Measurements from ENCODE around the gene ITPR1.

Gene ITPR1

GRCh38 chr3:4690277-4690676, 197.1 kb downstream of the ITPR1 start:
- DNase-seq, result no peak

GRCh38 chr3:4693620-4694019, 200.5 kb downstream of the ITPR1 start:
- no peak for DNase-seq

GRCh38 chr3:4695846-4696245, 202.7 kb downstream of the ITPR1 start:
- DNase-seq, result no peak

- DNase-seq, result no peak
Measured at GRCh38 chr3:4696266-4696665, 203.1 kb downstream of the ITPR1 start.

- DNase-seq, result no peak
Measured at GRCh38 chr3:4698125-4698821, 205.1 kb downstream of the ITPR1 start.

GRCh38 chr3:4703054-4703480, 209.9 kb downstream of the ITPR1 start:
- DNase-seq, result no peak

GRCh38 chr3:4704552-4704951, 211.4 kb downstream of the ITPR1 start:
- DNase-seq, result no peak

GRCh38 chr3:4707324-4707723, 214.2 kb downstream of the ITPR1 start:
- DNase-seq, result no peak

- DNase-seq, result no peak
Measured at GRCh38 chr3:4708230-4708629, 215.1 kb downstream of the ITPR1 start.

GRCh38 chr3:4709341-4709740, 216.2 kb downstream of the ITPR1 start:
- DNase-seq, result no peak

GRCh38 chr3:4710191-4710590, 217.0 kb downstream of the ITPR1 start:
- no peak for DNase-seq

GRCh38 chr3:4711680-4711992, 218.5 kb downstream of the ITPR1 start:
- DNase-seq, result no peak

GRCh38 chr3:4712109-4712508, 219.0 kb downstream of the ITPR1 start:
- DNase-seq, result no peak

- no peak for DNase-seq
Measured at GRCh38 chr3:4714045-4714444, 220.9 kb downstream of the ITPR1 start.

- no peak for DNase-seq
Measured at GRCh38 chr3:4716266-4716665, 223.1 kb downstream of the ITPR1 start.

GRCh38 chr3:4716706-4717362, 223.7 kb downstream of the ITPR1 start:
- DNase-seq, result no peak

- no peak for DNase-seq
Measured at GRCh38 chr3:4717363-4717740, 224.2 kb downstream of the ITPR1 start.

GRCh38 chr3:4718179-4718736, 225.1 kb downstream of the ITPR1 start:
- DNase-seq, result no peak

- no peak for DNase-seq
Measured at GRCh38 chr3:4719046-4719501, 225.9 kb downstream of the ITPR1 start.

GRCh38 chr3:4720316-4721075, 227.3 kb downstream of the ITPR1 start:
- DNase-seq, result peak; percentile 15

- DNase-seq, result no peak
Measured at GRCh38 chr3:4721511-4721911, 228.4 kb downstream of the ITPR1 start.

GRCh38 chr3:4722103-4722502, 229.0 kb downstream of the ITPR1 start:
- DNase-seq, result no peak

GRCh38 chr3:4724051-4724629, 231.0 kb downstream of the ITPR1 start:
- no peak for DNase-seq
